WERI-Rb-1 (cell line): ENCODE data around the gene ABHD16B.
"Not testable (repeated sequence)": the region's sequence is repeated elsewhere in the genome, so short reads cannot be mapped to it uniquely, and the experiment has no call there.

Source experiments
- DNase-seq: peaks from one replicate; pipeline ENCODE4 v3.0.0-alpha.2; 2020
- H3K27ac ChIP-seq: fragments of 250-450 bp; sonication (Bioruptor Pico); 2 replicates; pipeline ENCODE4 v1.5.1; 2020; ENCODE audit warnings: mild to moderate bottlenecking, moderate library complexity
- H3K27me3 ChIP-seq: fragments of 250-450 bp; sonication (Bioruptor Pico); 2 replicates; pipeline ENCODE4 v1.5.1; 2021; ENCODE audit warnings: mild to moderate bottlenecking, low read depth, moderate library complexity; ENCODE audit not compliant: insufficient read depth, severe bottlenecking
- H3K36me3 ChIP-seq: fragments of 250-450 bp; sonication (Bioruptor Pico); 2 replicates; pipeline ENCODE4 v1.5.1; 2020; ENCODE audit warnings: mild to moderate bottlenecking, moderate library complexity
- H3K4me3 ChIP-seq: 2 replicates; pipeline ENCODE4 v1.5.1; 2011; ENCODE audit warnings: low read depth, mild to moderate bottlenecking, control low read depth, low read length
- H3K9me3 ChIP-seq: fragments of 250-450 bp; sonication (Bioruptor Pico); 2 replicates; pipeline ENCODE4 v1.5.1; 2021; ENCODE audit warnings: mild to moderate bottlenecking, moderate library complexity; ENCODE audit not compliant: severe bottlenecking
- TF ChIP-seq, protein P1 (sequence below): IDR thresholded peaks from 2 replicates; pipeline ENCODE4 v1.5.1; 2011; ENCODE audit warnings: low read depth, mild to moderate bottlenecking, control low read depth, inconsistent platforms, low read length

Gene ABHD16B

DNA sequence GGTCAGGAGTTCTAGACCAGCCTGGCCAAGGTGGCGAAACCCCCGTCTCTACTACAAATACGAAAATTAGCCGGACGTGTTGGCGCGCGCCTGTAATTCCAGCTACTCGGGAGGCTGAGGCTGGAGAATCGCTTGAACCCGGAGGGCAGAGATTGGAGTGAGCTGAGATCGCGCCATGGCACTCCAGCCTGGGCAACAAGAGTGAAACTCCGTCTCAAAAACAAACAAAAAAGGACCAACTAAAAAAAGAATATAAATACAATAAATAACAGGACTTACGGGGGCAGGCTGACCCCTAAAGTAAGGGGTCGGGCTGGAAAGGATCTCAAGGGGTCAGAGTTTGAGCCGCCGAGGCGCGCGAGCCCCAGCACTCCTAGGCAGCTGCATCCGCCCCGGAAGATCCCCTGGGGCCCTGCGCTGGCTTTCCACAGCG lies 3.3 kb downstream of the ABHD16B start:
- Histone ChIP-seq H3K4me3 (peak overlapping the region; percentile 65), H3K9me3 (no peaks in the 10 kb centered on the region), H3K27me3 (no peaks in the 10 kb centered on the region), H3K36me3 (no peaks in the 10 kb centered on the region), H3K27ac (peak overlapping the region; percentile 93)
- TF ChIP-seq, protein P1, sequence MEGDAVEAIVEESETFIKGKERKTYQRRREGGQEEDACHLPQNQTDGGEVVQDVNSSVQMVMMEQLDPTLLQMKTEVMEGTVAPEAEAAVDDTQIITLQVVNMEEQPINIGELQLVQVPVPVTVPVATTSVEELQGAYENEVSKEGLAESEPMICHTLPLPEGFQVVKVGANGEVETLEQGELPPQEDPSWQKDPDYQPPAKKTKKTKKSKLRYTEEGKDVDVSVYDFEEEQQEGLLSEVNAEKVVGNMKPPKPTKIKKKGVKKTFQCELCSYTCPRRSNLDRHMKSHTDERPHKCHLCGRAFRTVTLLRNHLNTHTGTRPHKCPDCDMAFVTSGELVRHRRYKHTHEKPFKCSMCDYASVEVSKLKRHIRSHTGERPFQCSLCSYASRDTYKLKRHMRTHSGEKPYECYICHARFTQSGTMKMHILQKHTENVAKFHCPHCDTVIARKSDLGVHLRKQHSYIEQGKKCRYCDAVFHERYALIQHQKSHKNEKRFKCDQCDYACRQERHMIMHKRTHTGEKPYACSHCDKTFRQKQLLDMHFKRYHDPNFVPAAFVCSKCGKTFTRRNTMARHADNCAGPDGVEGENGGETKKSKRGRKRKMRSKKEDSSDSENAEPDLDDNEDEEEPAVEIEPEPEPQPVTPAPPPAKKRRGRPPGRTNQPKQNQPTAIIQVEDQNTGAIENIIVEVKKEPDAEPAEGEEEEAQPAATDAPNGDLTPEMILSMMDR = no peak
- no peak for DNase-seq

DNA sequence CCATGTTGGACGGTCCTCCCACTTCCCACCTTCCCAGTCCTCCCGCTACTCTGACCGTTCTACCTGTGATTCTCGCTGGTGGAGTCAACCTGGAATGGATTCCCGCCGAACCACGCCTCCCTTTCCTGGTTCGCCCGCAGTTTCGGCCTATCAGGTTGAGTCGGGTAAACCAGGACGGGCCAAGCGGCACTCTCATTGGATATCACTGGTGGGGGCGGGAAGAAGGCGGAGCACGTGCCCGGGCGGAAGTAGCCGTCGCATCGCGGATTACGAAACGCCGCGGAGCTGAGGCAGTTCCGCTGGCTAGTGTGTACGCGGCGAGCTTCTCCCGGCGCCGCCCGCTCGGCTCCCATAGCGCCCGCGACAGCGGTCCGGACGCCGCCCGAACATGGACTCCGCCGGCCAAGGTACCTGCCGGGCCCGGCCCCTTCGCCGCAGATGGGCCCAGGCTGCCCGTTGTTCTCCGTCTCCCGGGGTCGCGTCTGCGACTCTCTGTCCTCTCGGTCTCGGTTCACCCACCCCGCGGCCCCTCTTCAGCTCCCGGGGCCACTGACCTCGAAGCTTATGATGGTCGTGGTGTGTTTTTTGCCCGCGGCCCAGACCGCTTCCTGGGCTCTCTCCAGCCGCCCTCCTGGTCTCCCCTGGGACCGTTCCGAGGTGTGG lies 3.8 kb downstream of the ABHD16B start, which contains the start of gene TPD52L2:
Gene TPD52L2 (plus strand): TSS at position 293 of the 663 bp plus-strand sequence. CDS start 96 bp downstream, at position 389.
- H3K36me3 ChIP-seq = no peaks in the 10 kb centered on the region
- no peaks in the 10 kb centered on the region for H3K9me3 ChIP-seq
- H3K27me3 ChIP-seq = no peaks in the 10 kb centered on the region
- DNase-seq = peak; percentile 96
- TF ChIP-seq, protein P1 = no peak
- H3K27ac ChIP-seq = peak within 1 kb of the TSS; percentile 93
- H3K4me3 ChIP-seq = peak within 1 kb of the TSS; percentile 82

DNA sequence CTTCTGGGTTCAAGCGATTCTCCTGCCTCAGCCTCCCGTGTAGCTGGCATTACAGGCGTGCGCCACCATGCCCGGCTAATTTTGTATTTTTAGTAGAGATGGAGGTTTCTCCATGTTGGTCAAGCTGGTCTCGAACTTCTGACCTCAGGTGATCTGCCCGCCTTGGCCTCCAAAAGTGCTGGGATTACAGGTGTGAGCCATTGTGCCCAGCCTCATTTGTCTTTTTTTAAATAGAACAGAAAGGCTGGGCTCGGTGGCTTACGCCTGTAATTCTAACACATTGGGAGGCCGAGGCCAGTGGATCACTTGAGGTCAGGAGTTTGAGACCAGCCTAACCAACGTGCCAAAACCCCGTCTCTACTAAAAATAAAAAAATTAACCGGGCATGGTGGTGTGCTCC lies 5.7 kb downstream of the ABHD16B start:
- DNase-seq, H3K36me3 ChIP-seq, H3K4me3 ChIP-seq, H3K27ac ChIP-seq, H3K27me3 ChIP-seq, H3K9me3 ChIP-seq: not testable (repeated sequence)

DNA sequence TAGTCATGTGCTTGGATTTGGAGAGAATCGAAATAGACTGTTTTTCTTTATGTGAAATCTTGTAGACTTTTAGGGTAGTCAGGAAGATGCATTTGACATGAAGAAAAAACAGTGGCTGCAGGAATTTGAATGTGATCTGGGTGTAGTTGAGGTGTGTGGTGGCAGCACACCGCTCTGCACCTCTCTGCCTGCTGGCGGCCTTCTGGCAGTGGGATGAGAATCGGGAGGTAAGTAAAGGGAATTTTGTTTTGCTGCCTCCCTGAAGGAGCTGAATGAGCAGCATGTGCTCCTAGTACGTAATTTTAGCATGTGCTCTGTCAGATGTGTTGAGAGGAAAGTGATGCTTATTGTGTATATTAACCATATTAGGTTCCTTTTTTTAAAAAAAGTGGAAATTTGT lies 7.0 kb downstream of the ABHD16B start:
- H3K4me3 ChIP-seq = no peak overlapping the region
- TF ChIP-seq, protein P1 = no peak

DNA sequence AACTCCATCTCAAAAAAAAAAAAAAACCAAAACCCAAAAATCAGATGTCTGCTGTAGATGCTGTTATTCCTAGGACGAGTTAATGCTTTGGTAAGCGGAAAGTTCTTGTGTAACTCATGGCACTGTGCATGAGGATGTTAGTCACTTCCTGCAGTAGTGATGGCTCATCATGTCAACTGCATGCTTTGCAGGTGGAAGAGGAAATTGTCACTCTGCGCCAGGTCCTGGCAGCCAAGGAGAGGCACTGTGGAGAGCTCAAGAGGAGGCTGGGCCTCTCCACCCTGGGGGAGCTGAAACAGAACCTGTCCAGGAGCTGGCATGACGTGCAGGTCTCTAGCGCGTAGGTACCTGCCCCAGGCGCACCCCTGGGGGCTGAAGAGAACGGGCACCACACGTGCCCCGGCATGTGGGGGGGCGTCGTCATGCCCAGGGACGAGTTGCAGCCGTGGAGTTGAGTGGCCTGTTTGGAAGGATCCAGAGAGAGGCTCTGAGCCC lies 12.2 kb downstream of the ABHD16B start:
- H3K4me3 ChIP-seq = no peak overlapping the region
- H3K27me3 ChIP-seq = no peaks in the 10 kb centered on the region
- DNase-seq = no peak
- H3K36me3 ChIP-seq = no peaks in the 10 kb centered on the region; the same call in 1 of the 2 replicates
- no peaks in the 10 kb centered on the region for H3K9me3 ChIP-seq
- TF ChIP-seq, protein P1 = no peak
- H3K27ac ChIP-seq = no peak overlapping the region

More for the DNA sequence above, 7.0 kb downstream of the ABHD16B start:
- DNase-seq = no peak
- Histone ChIP-seq H3K27me3 (no peaks in the 10 kb centered on the region), H3K36me3 (no peaks in the 10 kb centered on the region), H3K9me3 (no peaks in the 10 kb centered on the region), H3K27ac (no peak overlapping the region)

DNA sequence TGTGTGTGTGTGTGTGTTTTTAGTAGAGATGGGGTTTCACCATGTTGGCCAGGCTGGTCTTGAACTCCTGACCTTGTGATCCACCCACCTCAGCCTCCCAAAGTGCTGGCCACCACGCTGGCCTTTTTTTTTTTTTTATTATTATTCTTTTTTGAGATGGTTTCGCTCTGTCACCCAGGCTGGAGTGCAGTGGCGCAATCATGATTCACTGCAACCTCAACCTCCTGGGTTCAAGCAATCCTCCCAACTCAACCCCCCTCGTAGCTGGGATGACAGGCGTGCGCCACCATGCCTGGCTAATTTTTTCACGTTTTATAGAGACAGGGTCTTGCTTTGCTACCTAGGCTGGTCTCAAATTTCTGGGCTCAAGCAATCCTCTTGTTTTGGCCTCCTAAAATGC lies 12.9 kb downstream of the ABHD16B start:
- not testable (repeated sequence) for H3K9me3 ChIP-seq, H3K27ac ChIP-seq, H3K27me3 ChIP-seq, DNase-seq, H3K4me3 ChIP-seq, H3K36me3 ChIP-seq
